ENCODE results near the gene ZFP3.

DNA sequence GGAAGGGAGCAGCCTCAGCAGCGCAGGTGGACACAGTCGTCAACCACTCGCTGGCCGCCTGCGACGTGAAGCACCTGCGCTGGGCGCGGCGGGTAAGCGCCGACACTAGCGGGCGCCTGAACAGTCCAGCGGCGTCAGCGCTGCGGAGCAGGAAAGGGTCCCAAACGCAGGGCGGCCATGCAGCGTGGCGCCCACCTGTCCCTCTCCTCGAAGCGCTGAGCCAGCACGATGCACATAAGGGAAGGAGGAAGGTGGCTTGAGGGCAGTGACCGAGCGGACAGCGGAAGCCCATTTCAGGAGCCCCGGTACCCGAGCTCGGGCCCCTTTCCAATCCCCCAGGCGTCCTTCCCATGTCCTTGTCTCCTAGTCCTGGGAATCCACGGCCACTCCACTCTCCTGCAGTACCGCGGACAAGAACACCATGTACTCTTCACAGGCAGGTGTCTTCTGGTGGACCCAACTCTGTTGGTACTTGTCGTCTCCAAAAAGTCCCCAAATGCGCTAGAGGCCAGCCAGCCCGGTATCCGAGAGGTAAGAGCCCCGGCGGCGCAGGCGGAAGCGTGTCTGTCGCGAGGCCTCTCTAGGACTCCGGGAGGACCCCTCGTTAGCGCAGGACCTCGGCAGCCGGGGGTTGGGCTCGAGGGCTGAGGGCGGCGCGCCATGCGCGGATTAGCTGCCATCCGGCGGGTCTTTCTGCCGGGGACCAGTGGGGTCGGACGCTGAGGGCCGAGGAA is 19.0 kb downstream of the ZFP3 start:
- TF ChIP-seq TAF1 (IDR thresholded peaks at IDR 0.05; ENCODE audit: borderline replicate concordance, low read depth, low read length) (no peak), POLR2A (IDR thresholded peaks at IDR 0.05; ENCODE audit: low read depth, low read length) (no peak), POLR2AphosphoS5 (IDR thresholded peaks at IDR 0.05; ENCODE audit: low read depth, low read length) (no peak)
